OCI-LY3 (cell line): Measurements from ENCODE around the gene SH3TC2.

Experiments
- H2AFZ ChIP-seq: fragments of 200-600, 300-600 bp; shearing (Covaris generic); 2 replicates; pipeline ENCODE4 v1.6.0; 2014; ENCODE audit warnings: antibody characterized with exemption, low read depth, low read length
- H3K27ac ChIP-seq: fragments of 200-600, 300-600 bp; sonication (generic); 2 replicates; pipeline ENCODE4 v1.5.1; 2014; ENCODE audit warnings: mild to moderate bottlenecking, low read length, moderate library complexity, mixed read lengths
- H3K27me3 ChIP-seq: fragments of 200-600, 300-600 bp; sonication (generic); 2 replicates; pipeline ENCODE4 v1.6.1; 2014; ENCODE audit warnings: low read depth, low read length, mixed read lengths
- H3K36me3 ChIP-seq: fragments of 200-600, 300-600 bp; sonication (generic); replicated peaks from 2 replicates; pipeline ENCODE3; 2014; ENCODE audit warnings: low read depth, low read length, mixed read lengths
- H3K4me1 ChIP-seq: fragments of 300-600, 200-600 bp; sonication (generic); 2 replicates; pipeline ENCODE4 v1.6.1; 2014; ENCODE audit warnings: low read length, mixed read lengths
- H3K4me2 ChIP-seq: fragments of 200-600, 300-600 bp; sonication (generic); 2 replicates; pipeline ENCODE4 v1.6.1; 2014; ENCODE audit warnings: low read length, mixed read lengths
- H3K4me3 ChIP-seq: fragments of 300-600, 200-600 bp; sonication (generic); 2 replicates; pipeline ENCODE4 v1.5.1; 2014; ENCODE audit warnings: antibody characterized with exemption, mild to moderate bottlenecking, low read length, moderate library complexity
- H3K79me2 ChIP-seq: fragments of 300-600, 200-600 bp; shearing (Covaris generic); 2 replicates; pipeline ENCODE4 v1.6.1; 2014; ENCODE audit warnings: mild to moderate bottlenecking, low read length, mixed read lengths
- H3K9ac ChIP-seq: fragments of 300-600, 200-600 bp; shearing (Covaris generic); 2 replicates; pipeline ENCODE4 v1.6.0; 2014; ENCODE audit warnings: mild to moderate bottlenecking, low read length, moderate library complexity
- H3K9me3 ChIP-seq: fragments of 200-600, 300-600 bp; shearing (Covaris generic); 2 replicates; pipeline ENCODE4 v1.6.1; 2014; ENCODE audit warnings: low read length, mixed read lengths; ENCODE audit not compliant: insufficient read depth
- H4K20me1 ChIP-seq: fragments of 200-600, 300-600 bp; sonication (generic); 2 replicates; pipeline ENCODE4 v1.6.1; 2016; ENCODE audit warnings: low read length, mixed read lengths; ENCODE audit not compliant: insufficient read depth
- EZH2phosphoT487 ChIP-seq: fragments of 200-600 bp; shearing (Covaris generic); IDR thresholded peaks from 2 replicates; pipeline ENCODE4 v1.6.1; 2018; ENCODE audit warnings: antibody characterized with exemption, mixed run types, low read depth
- TF ChIP-seq, protein P1 (sequence below): fragments of 200-600, 300-600 bp; sonication (generic); IDR thresholded peaks from 2 replicates; pipeline ENCODE4 v1.5.1; 2014; ENCODE audit warnings: antibody characterized with exemption, low read length, low read depth

The SH3TC2 gene

DNA sequence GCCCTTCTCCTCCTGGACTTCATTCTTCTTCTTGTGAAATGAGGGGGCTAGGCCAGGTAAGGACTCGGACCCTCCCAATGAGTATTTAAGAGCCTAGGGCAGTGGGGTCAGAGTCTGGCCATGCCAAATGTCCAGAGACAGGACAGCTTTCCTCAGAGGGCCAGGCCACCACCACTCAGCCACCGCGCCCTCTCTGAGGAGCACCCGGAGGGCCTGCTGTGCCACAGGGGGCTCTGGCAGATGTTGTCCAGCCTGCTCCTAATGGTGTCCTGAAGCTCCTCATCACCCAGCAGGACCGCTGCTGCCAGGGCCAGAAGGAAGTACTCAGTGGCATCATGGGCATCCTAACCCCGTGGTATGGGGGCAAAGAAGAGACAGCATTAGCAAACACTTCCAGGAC, 58.3 kb downstream of the SH3TC2 start:
- H3K4me1 ChIP-seq: no peaks in the 10 kb centered on the region

DNA sequence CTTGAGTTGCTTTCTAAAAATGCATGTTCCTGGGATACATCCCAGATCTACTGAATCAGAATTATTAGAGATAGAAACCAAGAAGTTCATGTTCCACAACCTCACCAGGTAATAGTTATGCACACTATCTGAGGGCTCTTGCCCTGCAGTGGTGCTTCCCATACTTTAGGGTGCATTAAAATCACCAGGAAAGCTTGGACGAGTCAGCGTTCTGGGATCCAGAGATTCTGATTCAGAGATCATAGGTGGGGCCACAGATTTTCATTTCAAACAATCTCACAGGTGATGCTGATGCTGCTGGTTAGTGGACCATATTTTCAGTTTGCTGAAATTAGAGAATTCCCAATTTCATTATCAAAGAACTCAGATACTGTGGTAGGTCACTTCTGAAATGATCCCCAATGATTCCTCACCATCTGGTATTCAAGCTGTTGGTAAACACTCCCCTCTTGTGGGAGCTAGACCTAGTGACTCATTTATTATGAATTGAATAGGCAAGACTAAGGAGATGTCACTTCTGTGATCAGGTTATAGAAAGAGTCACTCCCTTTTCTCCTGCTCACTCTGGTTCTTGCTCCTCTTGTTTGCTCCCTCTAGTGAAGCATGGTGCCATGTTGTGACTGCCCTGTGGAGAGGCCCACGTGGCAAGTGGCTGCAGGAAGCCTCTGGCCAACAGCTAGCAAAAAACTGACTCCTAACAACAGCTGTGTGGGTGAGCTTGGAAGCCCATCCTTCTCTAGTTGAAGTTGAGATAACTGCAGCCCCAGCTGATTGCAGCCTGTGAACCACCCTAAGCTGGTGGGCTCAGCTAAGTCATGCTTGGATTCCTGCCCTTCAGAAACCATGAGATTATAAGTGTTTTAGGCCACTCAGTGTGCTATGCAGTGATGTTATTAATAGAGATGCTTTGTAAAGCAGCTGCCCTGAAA, 59.8 kb downstream of the SH3TC2 start:
- no peaks in the 10 kb centered on the region for H3K36me3 ChIP-seq
- H3K79me2 ChIP-seq: no peaks in the 10 kb centered on the region
- H3K9ac ChIP-seq: no peak overlapping the region
- no peaks in the 10 kb centered on the region for H4K20me1 ChIP-seq
- H2AFZ ChIP-seq: no peak overlapping the region
- peaks cover 11% of the 10 kb centered on the region; the same call in 1 of the 2 replicates for H3K27me3 ChIP-seq
- H3K4me1 ChIP-seq: no peaks in the 10 kb centered on the region
- H3K9me3 ChIP-seq: no peaks in the 10 kb centered on the region
- H3K27ac ChIP-seq: no peak overlapping the region
- no peak overlapping the region for H3K4me2 ChIP-seq
- H3K4me3 ChIP-seq: no peak overlapping the region
- TF ChIP-seq, protein P1, sequence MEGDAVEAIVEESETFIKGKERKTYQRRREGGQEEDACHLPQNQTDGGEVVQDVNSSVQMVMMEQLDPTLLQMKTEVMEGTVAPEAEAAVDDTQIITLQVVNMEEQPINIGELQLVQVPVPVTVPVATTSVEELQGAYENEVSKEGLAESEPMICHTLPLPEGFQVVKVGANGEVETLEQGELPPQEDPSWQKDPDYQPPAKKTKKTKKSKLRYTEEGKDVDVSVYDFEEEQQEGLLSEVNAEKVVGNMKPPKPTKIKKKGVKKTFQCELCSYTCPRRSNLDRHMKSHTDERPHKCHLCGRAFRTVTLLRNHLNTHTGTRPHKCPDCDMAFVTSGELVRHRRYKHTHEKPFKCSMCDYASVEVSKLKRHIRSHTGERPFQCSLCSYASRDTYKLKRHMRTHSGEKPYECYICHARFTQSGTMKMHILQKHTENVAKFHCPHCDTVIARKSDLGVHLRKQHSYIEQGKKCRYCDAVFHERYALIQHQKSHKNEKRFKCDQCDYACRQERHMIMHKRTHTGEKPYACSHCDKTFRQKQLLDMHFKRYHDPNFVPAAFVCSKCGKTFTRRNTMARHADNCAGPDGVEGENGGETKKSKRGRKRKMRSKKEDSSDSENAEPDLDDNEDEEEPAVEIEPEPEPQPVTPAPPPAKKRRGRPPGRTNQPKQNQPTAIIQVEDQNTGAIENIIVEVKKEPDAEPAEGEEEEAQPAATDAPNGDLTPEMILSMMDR: no peak
- no peak for TF ChIP-seq EZH2phosphoT487

More for the DNA sequence above, 58.3 kb downstream of the SH3TC2 start:
- Histone ChIP-seq H3K9ac (no peak overlapping the region), H4K20me1 (no peaks in the 10 kb centered on the region), H3K4me3 (no peak overlapping the region), H3K4me2 (no peak overlapping the region), H3K27ac (no peak overlapping the region), H3K36me3 (no peaks in the 10 kb centered on the region), H3K9me3 (no peaks in the 10 kb centered on the region), H3K27me3 (peaks cover 9% of the 10 kb centered on the region; the same call in 1 of the 2 replicates), H3K79me2 (no peaks in the 10 kb centered on the region), H2AFZ (no peak overlapping the region)
- TF ChIP-seq EZH2phosphoT487: no peak
- TF ChIP-seq, protein P1: no peak

DNA sequence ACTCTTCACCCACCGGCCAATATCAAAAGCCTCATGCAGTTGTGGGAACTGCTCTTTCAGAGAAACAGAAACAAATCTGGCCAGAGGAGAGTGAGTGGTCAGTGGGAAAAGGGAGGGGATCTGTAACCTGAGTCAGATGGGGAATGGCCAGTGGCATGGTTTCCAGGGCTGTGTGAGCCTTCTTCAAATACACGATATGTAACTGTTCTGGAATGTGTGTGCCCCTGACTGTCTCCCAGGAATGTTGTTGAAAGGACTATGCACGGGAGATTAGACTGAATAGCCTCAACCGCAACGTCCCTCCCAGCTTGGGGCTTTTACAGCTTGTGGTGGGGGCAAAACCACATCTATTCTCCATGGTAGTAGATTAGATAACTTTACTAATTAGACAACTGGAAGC, 60.8 kb downstream of the SH3TC2 start:
- Histone ChIP-seq H4K20me1 (no peaks in the 10 kb centered on the region), H2AFZ (no peak overlapping the region), H3K27me3 (peaks cover 14% of the 10 kb centered on the region; the same call in 1 of the 2 replicates), H3K9ac (no peak overlapping the region), H3K27ac (no peak overlapping the region), H3K4me2 (no peak overlapping the region), H3K9me3 (no peaks in the 10 kb centered on the region), H3K4me1 (no peaks in the 10 kb centered on the region), H3K36me3 (no peaks in the 10 kb centered on the region), H3K4me3 (no peak overlapping the region), H3K79me2 (no peaks in the 10 kb centered on the region)
- TF ChIP-seq, protein P1: no peak
- TF ChIP-seq EZH2phosphoT487: no peak

DNA sequence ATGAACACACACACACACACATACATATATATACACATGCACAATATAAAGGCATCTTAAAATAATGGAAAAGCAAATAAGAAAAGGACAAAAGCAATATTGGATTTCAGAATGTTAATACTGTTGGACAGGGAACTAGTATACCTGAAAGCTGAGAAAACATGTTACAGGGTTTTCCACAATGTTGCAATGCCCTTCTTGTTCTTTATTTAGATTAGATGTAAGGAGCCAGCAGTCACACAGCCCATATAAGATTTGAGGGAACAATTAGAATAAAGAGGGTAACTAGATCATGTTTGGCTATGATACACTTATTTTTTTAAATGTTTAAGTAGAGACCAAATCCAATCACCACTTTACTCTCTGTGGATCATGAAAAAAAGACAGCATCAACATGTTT, 61.7 kb downstream of the SH3TC2 start:
- no peaks in the 10 kb centered on the region for H4K20me1 ChIP-seq

More for the DNA sequence above, 61.7 kb downstream of the SH3TC2 start:
- Histone ChIP-seq H3K79me2 (no peaks in the 10 kb centered on the region), H3K4me2 (no peak overlapping the region), H3K27me3 (peaks cover 18% of the 10 kb centered on the region), H3K27ac (no peak overlapping the region), H3K4me1 (no peaks in the 10 kb centered on the region), H3K9me3 (no peaks in the 10 kb centered on the region), H3K9ac (no peak overlapping the region), H3K4me3 (no peak overlapping the region), H2AFZ (no peak overlapping the region), H3K36me3 (no peaks in the 10 kb centered on the region)
- TF ChIP-seq EZH2phosphoT487: no peak
- TF ChIP-seq, protein P1: no peak
